Smooth muscle cell (in vitro differentiated cells): ENCODE measurements around the gene HIPK2. TPM values are rescaled to one million over a fixed set of nuclear protein-coding genes. Genes with fewer than 3 reads are reported as not detected.
"Not testable (repeated sequence)": the region's sequence is repeated elsewhere in the genome, so short reads cannot be mapped to it uniquely, and the experiment has no call there.

ENCODE experiments used
- DNase-seq: peaks from one replicate; lab custom pipeline; 2025; ENCODE audit not compliant: unreplicated experiment; lab: John Stamatoyannopoulos, UW
- H2AFZ ChIP-seq: fragments of 200-600 bp; sonication (generic); 2 replicates; pipeline ENCODE4 v1.6.0; 2016; ENCODE audit warnings: antibody characterized with exemption, low read depth, mild to moderate bottlenecking
- H3F3A ChIP-seq: fragments of 200-600 bp; sonication (generic); 2 replicates; pipeline ENCODE4 v1.6.0; 2017; ENCODE audit warnings: antibody characterized with exemption, low read depth
- H3K27ac ChIP-seq: fragments of 200-600 bp; sonication (generic); 2 replicates; pipeline ENCODE4 v1.5.1; 2016; ENCODE audit warnings: low read depth, mild to moderate bottlenecking
- H3K27me3 ChIP-seq: fragments of 200-600 bp; sonication (generic); 2 replicates; pipeline ENCODE4 v1.6.1; 2016; ENCODE audit warnings: low read depth, mild to moderate bottlenecking
- H3K36me3 ChIP-seq: fragments of 200-600 bp; sonication (generic); 2 replicates; pipeline ENCODE4 v1.5.1; 2016; ENCODE audit warnings: low read depth
- H3K4me1 ChIP-seq: fragments of 200-600 bp; sonication (generic); 2 replicates; pipeline ENCODE4 v1.5.1; 2016; ENCODE audit warnings: low read depth
- H3K4me2 ChIP-seq: fragments of 200-600 bp; sonication (generic); 2 replicates; pipeline ENCODE4 v1.6.0; 2016; ENCODE audit warnings: mild to moderate bottlenecking
- H3K4me3 ChIP-seq: fragments of 200-600 bp; sonication (generic); 2 replicates; pipeline ENCODE4 v1.5.1; 2016; ENCODE audit warnings: mild to moderate bottlenecking
- H3K79me2 ChIP-seq: fragments of 200-600 bp; sonication (generic); 2 replicates; pipeline ENCODE4 v1.6.0; 2016; ENCODE audit warnings: low read depth, mild to moderate bottlenecking
- H3K9ac ChIP-seq: fragments of 200-600 bp; sonication (generic); 2 replicates; pipeline ENCODE4 v1.6.0; 2016; ENCODE audit warnings: low read depth
- H3K9me3 ChIP-seq: fragments of 200-600 bp; sonication (generic); replicated peaks from 2 replicates; pipeline ENCODE4 v1.5.1; 2016; ENCODE audit warnings: low read depth
- H4K20me1 ChIP-seq: fragments of 200-600 bp; sonication (generic); 2 replicates; pipeline ENCODE4 v1.6.0; 2016; ENCODE audit warnings: low read depth
- WGBS: methylation state at CpG from one replicate; pipeline ENCODE4 v1.1.7; 2016; ENCODE audit warnings: low lambda C conversion rate; 5-methylcytosine and 5-hydroxymethylcytosine counted together
- polyA plus RNA-seq: library from polyadenylated mRNA; unstranded; fragments of >200 nt; fragmentation: Nextera tagmentation; extraction: Ambion mirVana; gene quantifications from 2 replicates; pipeline ENCODE4 v1.2.1, GENCODE V29; 2016
- total RNA-seq: library from RNA; depleted of rRNA; stranded (reverse); fragments of >200 nt; gene quantifications from 2 replicates; pipeline ENCODE4 v1.2.3, GENCODE V29; 2014
- TF ChIP-seq, protein P1 (sequence below): fragments of 200-600 bp; sonication (generic); IDR thresholded peaks from 2 replicates; pipeline ENCODE4 v1.5.1; 2017; ENCODE audit warnings: borderline replicate concordance, mild to moderate bottlenecking, antibody characterized with exemption; ENCODE audit not compliant: insufficient read depth, poor library complexity, severe bottlenecking

HIPK2 gene
- total and polyA plus RNA-seq, 2 experiments from 2014 or later: 3.0 to 11.2 TPM

- Histone ChIP-seq H3K27me3 (no peaks in the 10 kb centered on the region), H3F3A (no peaks in the 10 kb centered on the region), H3K36me3 (no peaks in the 10 kb centered on the region), H3K27ac (no peak overlapping the region), H3K4me1 (no peaks in the 10 kb centered on the region), H3K9ac (no peak overlapping the region), H3K79me2 (no peaks in the 10 kb centered on the region), H3K4me3 (no peak overlapping the region), H4K20me1 (no peaks in the 10 kb centered on the region), H3K9me3 (no peaks in the 10 kb centered on the region), H2AFZ (no peak overlapping the region), H3K4me2 (no peak overlapping the region)
- DNase-seq: no peak
- WGBS: 75% methylated on average over 8 of the region's 8 CpGs
- TF ChIP-seq, protein P1, sequence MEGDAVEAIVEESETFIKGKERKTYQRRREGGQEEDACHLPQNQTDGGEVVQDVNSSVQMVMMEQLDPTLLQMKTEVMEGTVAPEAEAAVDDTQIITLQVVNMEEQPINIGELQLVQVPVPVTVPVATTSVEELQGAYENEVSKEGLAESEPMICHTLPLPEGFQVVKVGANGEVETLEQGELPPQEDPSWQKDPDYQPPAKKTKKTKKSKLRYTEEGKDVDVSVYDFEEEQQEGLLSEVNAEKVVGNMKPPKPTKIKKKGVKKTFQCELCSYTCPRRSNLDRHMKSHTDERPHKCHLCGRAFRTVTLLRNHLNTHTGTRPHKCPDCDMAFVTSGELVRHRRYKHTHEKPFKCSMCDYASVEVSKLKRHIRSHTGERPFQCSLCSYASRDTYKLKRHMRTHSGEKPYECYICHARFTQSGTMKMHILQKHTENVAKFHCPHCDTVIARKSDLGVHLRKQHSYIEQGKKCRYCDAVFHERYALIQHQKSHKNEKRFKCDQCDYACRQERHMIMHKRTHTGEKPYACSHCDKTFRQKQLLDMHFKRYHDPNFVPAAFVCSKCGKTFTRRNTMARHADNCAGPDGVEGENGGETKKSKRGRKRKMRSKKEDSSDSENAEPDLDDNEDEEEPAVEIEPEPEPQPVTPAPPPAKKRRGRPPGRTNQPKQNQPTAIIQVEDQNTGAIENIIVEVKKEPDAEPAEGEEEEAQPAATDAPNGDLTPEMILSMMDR: no peak
Observed at GRCh38 chr7:139557857-139558581, 219.8 kb downstream of the HIPK2 start.

DNA sequence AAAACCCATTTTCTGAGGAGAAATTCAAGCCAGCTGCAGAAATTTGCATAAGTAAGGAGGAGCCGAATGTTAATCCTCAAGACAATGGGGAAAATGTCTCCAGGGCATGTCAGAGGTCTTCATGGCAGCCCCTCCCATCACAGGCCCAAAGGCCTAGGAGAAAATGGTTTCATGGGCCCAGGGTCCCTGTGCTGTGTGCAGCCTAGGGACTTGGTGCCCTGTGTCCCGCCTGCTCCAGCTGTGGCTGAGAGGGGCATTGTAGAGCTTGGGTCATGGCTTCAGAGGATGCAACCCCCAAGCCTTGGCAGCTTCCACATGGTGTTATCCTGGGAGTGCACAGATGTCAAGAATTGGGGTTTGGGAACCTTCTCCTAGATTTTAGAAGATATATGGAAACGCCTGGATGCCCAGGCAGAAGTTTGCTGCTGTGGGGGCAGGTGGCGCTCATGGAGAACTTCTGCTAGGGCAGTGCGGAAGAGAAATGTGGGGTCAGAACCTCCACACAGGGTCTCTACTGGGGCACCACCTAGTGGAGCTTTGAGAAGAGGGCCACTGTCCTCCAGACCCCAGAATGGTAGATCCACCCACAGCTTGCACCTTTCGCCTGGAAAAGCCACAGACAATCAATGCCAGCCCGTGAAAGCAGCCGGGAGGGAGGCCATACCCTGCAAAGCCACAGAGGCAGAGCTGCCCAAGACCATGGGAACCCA, 223.7 kb downstream of the HIPK2 start:
- H4K20me1 ChIP-seq, DNase-seq, H3K9ac ChIP-seq, H2AFZ ChIP-seq, H3K79me2 ChIP-seq, H3K27ac ChIP-seq, H3K36me3 ChIP-seq, H3K4me2 ChIP-seq, H3K27me3 ChIP-seq, H3K9me3 ChIP-seq, H3K4me3 ChIP-seq, H3K4me1 ChIP-seq, H3F3A ChIP-seq: not testable (repeated sequence)
- 83% methylated on average over 8 of the region's 8 CpGs for WGBS

DNA sequence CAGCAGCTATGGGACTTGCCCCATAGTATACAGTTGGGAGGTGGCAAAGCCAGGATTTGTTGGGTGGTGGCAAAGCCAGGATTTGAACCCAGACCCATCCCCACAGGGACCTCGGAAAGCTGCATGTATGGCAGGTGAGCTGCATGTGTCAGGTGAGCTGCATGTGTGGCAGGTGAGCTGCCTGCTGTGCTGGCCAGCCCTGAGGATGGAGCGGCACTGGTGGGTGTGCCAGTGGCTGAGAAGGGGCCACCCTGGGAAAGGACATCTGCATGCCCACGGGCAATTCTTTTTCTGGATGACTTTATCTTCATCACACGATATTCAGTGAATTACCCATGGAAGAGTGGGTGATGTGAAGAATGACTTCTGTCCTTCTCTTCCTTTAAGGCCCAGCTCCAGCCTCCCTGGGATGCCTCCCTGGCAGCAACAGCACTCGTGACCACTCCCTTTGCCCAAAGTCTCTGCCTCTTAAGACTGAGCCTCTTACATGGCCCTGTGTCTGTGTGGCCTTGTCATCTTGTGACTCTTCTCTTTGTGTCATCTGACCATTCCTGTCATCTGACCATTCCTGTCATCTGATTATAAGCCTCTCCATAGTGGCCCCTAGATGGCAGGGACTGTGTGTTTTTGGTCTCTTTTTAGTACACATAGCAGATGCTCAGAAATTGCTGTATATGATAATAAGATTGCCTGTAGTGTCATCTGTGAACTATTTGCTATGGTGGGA, 229.3 kb downstream of the HIPK2 start:
- Histone ChIP-seq H3K36me3 (no peaks in the 10 kb centered on the region), H3K27ac (no peak overlapping the region), H3K4me1 (no peaks in the 10 kb centered on the region), H3K4me2 (no peak overlapping the region), H3F3A (no peaks in the 10 kb centered on the region), H4K20me1 (no peaks in the 10 kb centered on the region), H3K9ac (no peak overlapping the region), H3K4me3 (no peak overlapping the region), H3K9me3 (no peaks in the 10 kb centered on the region), H2AFZ (no peak overlapping the region), H3K79me2 (no peaks in the 10 kb centered on the region), H3K27me3 (no peaks in the 10 kb centered on the region)
- TF ChIP-seq, protein P1: no peak
- WGBS: 89% methylated on average over 5 of the region's 5 CpGs
- DNase-seq: no peak

GRCh38 chr7:139544645-139545044, 233.2 kb downstream of the HIPK2 start:
- H3F3A ChIP-seq: no peaks in the 10 kb centered on the region
- H3K79me2 ChIP-seq: no peaks in the 10 kb centered on the region
- WGBS: 88% methylated on average over 11 of the region's 11 CpGs
- H3K4me2 ChIP-seq: no peak overlapping the region
- no peak for DNase-seq
- H3K27ac ChIP-seq: no peak overlapping the region
- no peaks in the 10 kb centered on the region for H4K20me1 ChIP-seq
- H3K9ac ChIP-seq: no peak overlapping the region
- no peak overlapping the region for H2AFZ ChIP-seq
- H3K9me3 ChIP-seq: no peaks in the 10 kb centered on the region
- TF ChIP-seq, protein P1: no peak
- no peak overlapping the region for H3K4me3 ChIP-seq
- H3K27me3 ChIP-seq: peaks cover 3% of the 10 kb centered on the region
- no peaks in the 10 kb centered on the region for H3K36me3 ChIP-seq
- peaks cover 5% of the 10 kb centered on the region for H3K4me1 ChIP-seq
